WTC11 (cell line): ENCODE measurements around the gene USH1G. TPM values are rescaled to one million over a fixed set of nuclear protein-coding genes. Genes with fewer than 3 reads are reported as not detected.

ENCODE experiments used
- ATAC-seq: fragments of 200-7000 bp; cut with Tn5 transposase; 2 replicates; pipeline ENCODE4 v1.10.0; 2021; ENCODE audit warnings: mild to moderate bottlenecking, moderate library complexity
- CTCF ChIA-PET: fragments of 300-600 bp; sonication (Branson Sonifier 250); formaldehyde crosslinking; loops from one replicate; lab custom pipeline; 2021; ENCODE audit warnings: antibody characterized with exemption; lab: Charles Lee
- POLR2A ChIA-PET: fragments of 350-600 bp; sonication (Branson Sonifier 250); formaldehyde crosslinking; loops from one replicate; lab custom pipeline; 2021; ENCODE audit warnings: antibody characterized with exemption; lab: Charles Lee
- DNase-seq: peaks from one replicate; pipeline ENCODE4 v3.0.0; 2021; ENCODE audit warnings: low spot score
- H3K27ac Mint-ChIP-seq: 2 replicates; pipeline ENCODE4 v1.8.0; 2021; ENCODE audit warnings: mixed read lengths
- H3K27me3 Mint-ChIP-seq: 2 replicates; pipeline ENCODE4 v1.8.0; 2021; ENCODE audit warnings: low read depth, mild to moderate bottlenecking, moderate library complexity, mixed read lengths
- H3K36me3 Mint-ChIP-seq: 2 replicates; pipeline ENCODE4 v1.8.0; 2021; ENCODE audit warnings: mixed read lengths
- H3K4me1 Mint-ChIP-seq: 2 replicates; pipeline ENCODE4 v1.8.0; 2022; ENCODE audit warnings: mixed read lengths
- H3K4me3 Mint-ChIP-seq: 2 replicates; pipeline ENCODE4 v1.8.0; 2021; ENCODE audit warnings: mild to moderate bottlenecking, moderate library complexity, mixed read lengths
- H3K9me3 Mint-ChIP-seq: 2 replicates; pipeline ENCODE4 v1.8.0; 2021; ENCODE audit warnings: mixed read lengths
- AR ChIP-seq: fragments of 250-450 bp; sonication (Bioruptor Pico); IDR thresholded peaks from 2 replicates; pipeline ENCODE4 v1.9.0; 2021; ENCODE audit warnings: mild to moderate bottlenecking
- CDX4 ChIP-seq: fragments of 250-450 bp; sonication (Bioruptor Pico); IDR thresholded peaks from 2 replicates; pipeline ENCODE4 v1.9.0; 2021; ENCODE audit warnings: moderate library complexity, mild to moderate bottlenecking, inconsistent platforms, borderline replicate concordance
- CREM ChIP-seq: sonication (generic); formaldehyde crosslinking; IDR thresholded peaks from 2 replicates; pipeline ENCODE4 v1.8.1; 2022; ENCODE audit warnings: mild to moderate bottlenecking, missing genetic modification reagents, moderate library complexity
- EMX1 ChIP-seq: fragments of 250-450 bp; sonication (Bioruptor Pico); IDR thresholded peaks from 2 replicates; pipeline ENCODE4 v1.8.0; 2021; ENCODE audit warnings: mild to moderate bottlenecking
- ERG ChIP-seq: fragments of 250-450 bp; sonication (Bioruptor Pico); IDR thresholded peaks from 2 replicates; pipeline ENCODE4 v1.8.0; 2021; ENCODE audit warnings: mild to moderate bottlenecking
- GABPB1 ChIP-seq: sonication (generic); formaldehyde crosslinking; IDR thresholded peaks from 2 replicates; pipeline ENCODE4 v1.8.1; 2023; ENCODE audit warnings: mild to moderate bottlenecking, missing genetic modification reagents
- GRHL2 ChIP-seq: fragments of 250-450 bp; sonication (Bioruptor Pico); IDR thresholded peaks from 2 replicates; pipeline ENCODE4 v1.8.0; 2022; ENCODE audit warnings: mild to moderate bottlenecking, moderate library complexity; ENCODE audit not compliant: insufficient replicate concordance, severe bottlenecking
- HMGA2 ChIP-seq: fragments of 250-450 bp; sonication (Bioruptor Pico); IDR thresholded peaks from 2 replicates; pipeline ENCODE4 v1.4.0; 2021; ENCODE audit warnings: mild to moderate bottlenecking, moderate library complexity
- MLX ChIP-seq: sonication (generic); formaldehyde crosslinking; IDR thresholded peaks from 2 replicates; pipeline ENCODE4 v1.8.1; 2023; ENCODE audit warnings: mild to moderate bottlenecking, missing genetic modification reagents, moderate library complexity
- MXD4 ChIP-seq: fragments of 250-450 bp; sonication (Bioruptor Pico); IDR thresholded peaks from 2 replicates; pipeline ENCODE4 v1.8.0; 2021; ENCODE audit warnings: mild to moderate bottlenecking, moderate library complexity, borderline replicate concordance
- NFATC4 ChIP-seq: fragments of 250-450 bp; sonication (Bioruptor Pico); IDR thresholded peaks from 2 replicates; pipeline ENCODE4 v1.9.0; 2021; ENCODE audit warnings: mild to moderate bottlenecking
- SP1 ChIP-seq: sonication (generic); formaldehyde crosslinking; conservative IDR thresholded peaks from 2 replicates; pipeline ENCODE4 v1.8.1; 2022; ENCODE audit warnings: missing genetic modification reagents
- TP53 ChIP-seq: sonication (generic); formaldehyde crosslinking; IDR thresholded peaks from 2 replicates; pipeline ENCODE4 v1.8.1; 2023; ENCODE audit warnings: mild to moderate bottlenecking, missing genetic modification reagents
- ZNF121 ChIP-seq: sonication (generic); formaldehyde crosslinking; IDR thresholded peaks from 2 replicates; pipeline ENCODE4 v1.8.0; 2023; ENCODE audit warnings: missing genetic modification reagents
- ZNF423 ChIP-seq: fragments of 250-450 bp; sonication (Bioruptor Pico); IDR thresholded peaks from 2 replicates; pipeline ENCODE4 v2.1.2; 2022; ENCODE audit warnings: mild to moderate bottlenecking, moderate library complexity
- total RNA-seq: library from RNA; stranded (reverse); gene quantifications from 3 replicates; pipeline ENCODE4 v1.2.3, GENCODE V29; 2021
- TF ChIP-seq, protein P1 (sequence below): sonication (generic); formaldehyde crosslinking; IDR thresholded peaks from 2 replicates; pipeline ENCODE4 v1.8.0; 2023; ENCODE audit warnings: missing genetic modification reagents, mild to moderate bottlenecking, borderline replicate concordance
- TF ChIP-seq, protein P2 (sequence below): fragments of 250-450 bp; sonication (Bioruptor Pico); IDR thresholded peaks from 2 replicates; pipeline ENCODE4 v1.9.0; 2021; ENCODE audit warnings: mild to moderate bottlenecking
- TF ChIP-seq, protein P3 (sequence below): fragments of 250-450 bp; sonication (Bioruptor Pico); conservative IDR thresholded peaks from 2 replicates; pipeline ENCODE4 v1.9.0; 2021; ENCODE audit warnings: mild to moderate bottlenecking
- TF ChIP-seq, protein P4 (sequence below): fragments of 250-450 bp; sonication (Bioruptor Pico); IDR thresholded peaks from 2 replicates; pipeline ENCODE4 v2.1.2; 2022; ENCODE audit warnings: mild to moderate bottlenecking, moderate library complexity
- TF ChIP-seq, protein P5 (sequence below): sonication (generic); formaldehyde crosslinking; IDR thresholded peaks from 2 replicates; pipeline ENCODE4 v1.8.1; 2023; ENCODE audit warnings: mild to moderate bottlenecking, missing genetic modification reagents, moderate library complexity

The USH1G gene
- total RNA-seq, 1 experiment from 2014 or later = 1.9 TPM

GRCh38 chr17:74964246-74964761 is 41.2 kb upstream of the USH1G start:
- Mint-ChIP-seq H3K27ac (no peak overlapping the region), H3K4me1 (peaks cover 17% of the 10 kb centered on the region), H3K9me3 (no peaks in the 10 kb centered on the region), H3K4me3 (no peak overlapping the region), H3K36me3 (no peaks in the 10 kb centered on the region), H3K27me3 (peaks cover 11% of the 10 kb centered on the region)
- no peak for ATAC-seq
- POLR2A ChIA-PET = no interaction called here
- DNase-seq = no peak
- CTCF ChIA-PET = interaction anchor here (0.9 to 4.9 kb wide), 24 partner anchors 8 to 237 kb away, joined by 3 to 139 read pairs (median 5); partner anchors contain the start of genes CDR2L, FDXR, HID1 and MRPL58
- no peak for TF ChIP-seq GABPB1
- TF ChIP-seq, protein P1, sequence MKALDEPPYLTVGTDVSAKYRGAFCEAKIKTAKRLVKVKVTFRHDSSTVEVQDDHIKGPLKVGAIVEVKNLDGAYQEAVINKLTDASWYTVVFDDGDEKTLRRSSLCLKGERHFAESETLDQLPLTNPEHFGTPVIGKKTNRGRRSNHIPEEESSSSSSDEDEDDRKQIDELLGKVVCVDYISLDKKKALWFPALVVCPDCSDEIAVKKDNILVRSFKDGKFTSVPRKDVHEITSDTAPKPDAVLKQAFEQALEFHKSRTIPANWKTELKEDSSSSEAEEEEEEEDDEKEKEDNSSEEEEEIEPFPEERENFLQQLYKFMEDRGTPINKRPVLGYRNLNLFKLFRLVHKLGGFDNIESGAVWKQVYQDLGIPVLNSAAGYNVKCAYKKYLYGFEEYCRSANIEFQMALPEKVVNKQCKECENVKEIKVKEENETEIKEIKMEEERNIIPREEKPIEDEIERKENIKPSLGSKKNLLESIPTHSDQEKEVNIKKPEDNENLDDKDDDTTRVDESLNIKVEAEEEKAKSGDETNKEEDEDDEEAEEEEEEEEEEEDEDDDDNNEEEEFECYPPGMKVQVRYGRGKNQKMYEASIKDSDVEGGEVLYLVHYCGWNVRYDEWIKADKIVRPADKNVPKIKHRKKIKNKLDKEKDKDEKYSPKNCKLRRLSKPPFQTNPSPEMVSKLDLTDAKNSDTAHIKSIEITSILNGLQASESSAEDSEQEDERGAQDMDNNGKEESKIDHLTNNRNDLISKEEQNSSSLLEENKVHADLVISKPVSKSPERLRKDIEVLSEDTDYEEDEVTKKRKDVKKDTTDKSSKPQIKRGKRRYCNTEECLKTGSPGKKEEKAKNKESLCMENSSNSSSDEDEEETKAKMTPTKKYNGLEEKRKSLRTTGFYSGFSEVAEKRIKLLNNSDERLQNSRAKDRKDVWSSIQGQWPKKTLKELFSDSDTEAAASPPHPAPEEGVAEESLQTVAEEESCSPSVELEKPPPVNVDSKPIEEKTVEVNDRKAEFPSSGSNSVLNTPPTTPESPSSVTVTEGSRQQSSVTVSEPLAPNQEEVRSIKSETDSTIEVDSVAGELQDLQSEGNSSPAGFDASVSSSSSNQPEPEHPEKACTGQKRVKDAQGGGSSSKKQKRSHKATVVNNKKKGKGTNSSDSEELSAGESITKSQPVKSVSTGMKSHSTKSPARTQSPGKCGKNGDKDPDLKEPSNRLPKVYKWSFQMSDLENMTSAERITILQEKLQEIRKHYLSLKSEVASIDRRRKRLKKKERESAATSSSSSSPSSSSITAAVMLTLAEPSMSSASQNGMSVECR (CRISPR knock-in tag) = no peak
- TF ChIP-seq, protein P2, sequence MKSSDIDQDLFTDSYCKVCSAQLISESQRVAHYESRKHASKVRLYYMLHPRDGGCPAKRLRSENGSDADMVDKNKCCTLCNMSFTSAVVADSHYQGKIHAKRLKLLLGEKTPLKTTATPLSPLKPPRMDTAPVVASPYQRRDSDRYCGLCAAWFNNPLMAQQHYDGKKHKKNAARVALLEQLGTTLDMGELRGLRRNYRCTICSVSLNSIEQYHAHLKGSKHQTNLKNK (CRISPR knock-in tag) = no peak
- no peak for TF ChIP-seq NFATC4 (CRISPR knock-in tag)
- no peak for TF ChIP-seq MXD4 (CRISPR knock-in tag)
- TF ChIP-seq AR (CRISPR knock-in tag) = no peak
- TF ChIP-seq ZNF121 (CRISPR knock-in tag) = no peak
- no peak for TF ChIP-seq SP1 (CRISPR knock-in tag)
- TF ChIP-seq EMX1 (CRISPR knock-in tag) = no peak
- no peak for TF ChIP-seq HMGA2 (CRISPR knock-in tag)
- TF ChIP-seq, protein P3, sequence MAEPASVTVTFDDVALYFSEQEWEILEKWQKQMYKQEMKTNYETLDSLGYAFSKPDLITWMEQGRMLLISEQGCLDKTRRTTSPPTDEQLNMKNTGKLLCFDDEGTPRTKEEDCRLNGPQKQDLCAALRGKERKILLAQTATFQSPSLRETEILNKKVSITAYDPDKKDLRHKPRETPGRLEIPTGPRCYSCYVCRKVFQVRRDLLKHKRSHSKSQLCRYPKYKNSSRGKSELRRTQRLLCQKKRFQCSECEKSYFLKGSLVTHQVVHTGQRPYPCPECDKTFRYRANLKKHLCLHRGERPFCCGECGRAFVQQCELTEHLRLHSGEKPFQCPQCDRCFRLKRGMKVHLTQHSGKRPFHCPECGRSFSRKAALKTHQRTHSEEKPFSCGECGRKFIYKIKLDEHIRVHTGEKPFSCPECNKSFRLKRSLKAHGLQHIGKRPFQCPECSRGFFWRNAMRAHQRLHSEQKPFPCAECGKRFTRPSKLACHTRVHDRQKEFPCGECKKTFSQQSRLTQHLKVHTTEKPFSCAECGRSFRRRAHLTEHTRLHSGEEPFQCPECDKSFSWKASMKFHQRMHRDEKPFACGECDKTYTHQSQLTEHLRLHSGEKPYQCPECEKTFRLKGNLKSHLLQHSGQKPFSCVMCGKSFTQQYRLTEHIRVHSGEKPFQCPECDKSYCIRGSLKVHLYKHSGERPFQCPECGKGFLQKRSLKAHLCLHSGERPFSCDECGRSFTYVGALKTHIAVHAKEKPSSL (CRISPR knock-in tag) = no peak
- TF ChIP-seq, protein P4, sequence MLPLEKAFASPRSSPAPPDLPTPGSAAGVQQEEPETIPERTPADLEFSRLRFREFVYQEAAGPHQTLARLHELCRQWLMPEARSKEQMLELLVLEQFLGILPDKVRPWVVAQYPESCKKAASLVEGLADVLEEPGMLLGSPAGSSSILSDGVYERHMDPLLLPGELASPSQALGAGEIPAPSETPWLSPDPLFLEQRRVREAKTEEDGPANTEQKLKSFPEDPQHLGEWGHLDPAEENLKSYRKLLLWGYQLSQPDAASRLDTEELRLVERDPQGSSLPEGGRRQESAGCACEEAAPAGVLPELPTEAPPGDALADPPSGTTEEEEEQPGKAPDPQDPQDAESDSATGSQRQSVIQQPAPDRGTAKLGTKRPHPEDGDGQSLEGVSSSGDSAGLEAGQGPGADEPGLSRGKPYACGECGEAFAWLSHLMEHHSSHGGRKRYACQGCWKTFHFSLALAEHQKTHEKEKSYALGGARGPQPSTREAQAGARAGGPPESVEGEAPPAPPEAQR (CRISPR knock-in tag) = no peak
- no peak for TF ChIP-seq ZNF423 (CRISPR knock-in tag)
- TF ChIP-seq MLX (CRISPR knock-in tag) = no peak
- no peak for TF ChIP-seq CDX4 (CRISPR knock-in tag)
- TF ChIP-seq ERG (CRISPR knock-in tag) = no peak
- TF ChIP-seq GRHL2 (CRISPR knock-in tag) = no peak
- TF ChIP-seq TP53 (CRISPR knock-in tag) = no peak
- TF ChIP-seq CREM (CRISPR knock-in tag) = no peak
- TF ChIP-seq, protein P5, sequence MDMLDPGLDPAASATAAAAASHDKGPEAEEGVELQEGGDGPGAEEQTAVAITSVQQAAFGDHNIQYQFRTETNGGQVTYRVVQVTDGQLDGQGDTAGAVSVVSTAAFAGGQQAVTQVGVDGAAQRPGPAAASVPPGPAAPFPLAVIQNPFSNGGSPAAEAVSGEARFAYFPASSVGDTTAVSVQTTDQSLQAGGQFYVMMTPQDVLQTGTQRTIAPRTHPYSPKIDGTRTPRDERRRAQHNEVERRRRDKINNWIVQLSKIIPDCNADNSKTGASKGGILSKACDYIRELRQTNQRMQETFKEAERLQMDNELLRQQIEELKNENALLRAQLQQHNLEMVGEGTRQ (CRISPR knock-in tag) = no peak
